SU-DHL-6 (cell line): ENCODE measurements around the gene TERF2IP.

Experiments used
- EZH2phosphoT487 ChIP-seq: fragments of 200-600 bp; sonication (generic), shearing (Covaris generic); conservative IDR thresholded peaks from 2 replicates; pipeline ENCODE4 v1.6.1; 2018; ENCODE audit warnings: mild to moderate bottlenecking, antibody characterized with exemption, low read length, moderate library complexity, mixed read lengths
- TF ChIP-seq, protein P1 (sequence below): fragments of 200-600 bp; sonication (generic); IDR thresholded peaks from one replicate; pipeline ENCODE4 v1.5.1; 2017; ENCODE audit warnings: antibody characterized with exemption, mild to moderate bottlenecking, low read length, moderate library complexity; ENCODE audit not compliant: insufficient read depth, poor library complexity, severe bottlenecking

DNA sequence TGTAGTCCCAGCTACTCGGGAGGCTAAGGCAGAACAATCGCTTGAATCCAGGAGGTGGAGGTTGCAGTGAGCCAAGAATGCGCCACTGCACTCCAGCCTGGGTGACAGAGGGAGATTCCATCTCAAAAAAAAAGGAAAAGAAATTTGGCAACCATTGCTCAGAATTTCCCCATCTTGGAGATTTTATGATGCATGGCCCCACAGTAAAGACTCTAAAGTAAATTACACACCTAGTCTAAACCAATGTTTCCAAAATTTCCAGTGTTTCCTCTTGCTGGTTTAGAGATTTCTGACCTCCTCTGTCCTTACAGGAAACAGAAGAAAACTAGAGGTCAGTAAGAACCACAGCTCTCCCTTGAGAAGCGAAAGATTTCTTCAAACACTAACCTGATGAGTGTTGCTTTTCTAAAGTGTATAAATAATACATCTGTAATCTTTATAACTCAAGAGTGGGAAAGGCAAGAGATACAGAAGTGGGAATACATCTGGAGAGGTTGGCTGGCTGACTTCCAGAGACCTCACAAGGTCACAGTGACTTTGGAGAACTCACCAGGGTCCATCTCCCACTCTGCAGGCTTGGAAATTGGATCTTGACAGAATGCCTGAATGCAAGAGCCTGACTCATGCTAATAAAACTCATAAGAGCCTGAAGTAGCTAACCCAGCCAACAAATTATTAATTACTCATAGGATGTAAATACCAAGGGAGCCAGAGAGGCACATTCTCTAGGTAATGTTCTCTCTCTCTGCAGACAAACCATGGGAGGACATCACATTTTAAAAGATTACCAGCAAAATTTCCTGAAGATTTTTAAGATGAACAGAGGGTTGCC is 33.3 kb upstream of the TERF2IP start:
- TF ChIP-seq, protein P1, sequence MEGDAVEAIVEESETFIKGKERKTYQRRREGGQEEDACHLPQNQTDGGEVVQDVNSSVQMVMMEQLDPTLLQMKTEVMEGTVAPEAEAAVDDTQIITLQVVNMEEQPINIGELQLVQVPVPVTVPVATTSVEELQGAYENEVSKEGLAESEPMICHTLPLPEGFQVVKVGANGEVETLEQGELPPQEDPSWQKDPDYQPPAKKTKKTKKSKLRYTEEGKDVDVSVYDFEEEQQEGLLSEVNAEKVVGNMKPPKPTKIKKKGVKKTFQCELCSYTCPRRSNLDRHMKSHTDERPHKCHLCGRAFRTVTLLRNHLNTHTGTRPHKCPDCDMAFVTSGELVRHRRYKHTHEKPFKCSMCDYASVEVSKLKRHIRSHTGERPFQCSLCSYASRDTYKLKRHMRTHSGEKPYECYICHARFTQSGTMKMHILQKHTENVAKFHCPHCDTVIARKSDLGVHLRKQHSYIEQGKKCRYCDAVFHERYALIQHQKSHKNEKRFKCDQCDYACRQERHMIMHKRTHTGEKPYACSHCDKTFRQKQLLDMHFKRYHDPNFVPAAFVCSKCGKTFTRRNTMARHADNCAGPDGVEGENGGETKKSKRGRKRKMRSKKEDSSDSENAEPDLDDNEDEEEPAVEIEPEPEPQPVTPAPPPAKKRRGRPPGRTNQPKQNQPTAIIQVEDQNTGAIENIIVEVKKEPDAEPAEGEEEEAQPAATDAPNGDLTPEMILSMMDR, result no peak
- TF ChIP-seq EZH2phosphoT487, result no peak
